Loucy (cell line): ENCODE results near the gene ACOT8.

Source experiments
- H2AFZ ChIP-seq: fragments of 200-600 bp; sonication (generic); 2 replicates; pipeline ENCODE4 v1.6.0; 2016; ENCODE audit warnings: antibody characterized with exemption, mild to moderate bottlenecking, low read length, moderate library complexity
- H3F3A ChIP-seq: fragments of 200-600 bp; 2 replicates; pipeline ENCODE4 v1.6.0; 2016; ENCODE audit warnings: antibody characterized with exemption, low read depth, mild to moderate bottlenecking
- H3K27me3 ChIP-seq: fragments of 200-600 bp; sonication (generic); 2 replicates; pipeline ENCODE4 v1.6.1; 2014; ENCODE audit warnings: low read length, mild to moderate bottlenecking; ENCODE audit not compliant: insufficient read depth, poor library complexity, severe bottlenecking
- H3K36me3 ChIP-seq: fragments of 200-600 bp; sonication (generic); 2 replicates; pipeline ENCODE4 v1.6.1; 2016; ENCODE audit warnings: low read length; ENCODE audit not compliant: insufficient read depth
- H3K4me1 ChIP-seq: fragments of 200-600 bp; sonication (generic); 2 replicates; pipeline ENCODE4 v1.5.1; 2014; ENCODE audit warnings: low read length, mild to moderate bottlenecking; ENCODE audit not compliant: insufficient read depth, poor library complexity, severe bottlenecking
- H3K4me2 ChIP-seq: fragments of 200-600 bp; sonication (generic); 2 replicates; pipeline ENCODE4 v1.6.0; 2014; ENCODE audit warnings: antibody characterized with exemption, low read length, low read depth, mild to moderate bottlenecking; ENCODE audit not compliant: poor library complexity, severe bottlenecking
- H3K4me3 ChIP-seq: fragments of 200-600 bp; sonication (generic); 2 replicates; pipeline ENCODE4 v1.5.1; 2014; ENCODE audit warnings: low read length, mild to moderate bottlenecking, mixed read lengths; ENCODE audit not compliant: poor library complexity, severe bottlenecking
- H3K79me2 ChIP-seq: fragments of 200-600 bp; sonication (generic); 2 replicates; pipeline ENCODE4 v1.6.1; 2014; ENCODE audit warnings: low read length; ENCODE audit not compliant: insufficient read depth
- H3K9ac ChIP-seq: fragments of 200-600 bp; sonication (generic); 2 replicates; pipeline ENCODE4 v1.6.0; 2014; ENCODE audit warnings: mild to moderate bottlenecking, low read depth, low read length, moderate library complexity; ENCODE audit not compliant: poor library complexity, severe bottlenecking
- H3K9me2 ChIP-seq: fragments of 200-600 bp; sonication (generic); replicated peaks from 2 replicates; pipeline ENCODE4 v1.6.1; 2016; ENCODE audit warnings: low read depth, low read length, mixed read lengths
- H3K9me3 ChIP-seq: fragments of 200-600 bp; sonication (generic); 2 replicates; pipeline ENCODE4 v1.6.1; 2014; ENCODE audit warnings: mild to moderate bottlenecking, antibody characterized with exemption, low read length, low read depth; ENCODE audit not compliant: insufficient read depth
- H4K20me1 ChIP-seq: fragments of 200-600 bp; sonication (generic); 2 replicates; pipeline ENCODE4 v1.6.0; 2014; ENCODE audit warnings: antibody characterized with exemption, low read length, mild to moderate bottlenecking; ENCODE audit not compliant: insufficient read depth, poor library complexity, severe bottlenecking
- EZH2phosphoT487 ChIP-seq: fragments of 200-600 bp; IDR thresholded peaks from 2 replicates; pipeline ENCODE4 v1.6.1; 2018; ENCODE audit warnings: antibody characterized with exemption, mild to moderate bottlenecking, moderate library complexity, borderline replicate concordance
- TF ChIP-seq, protein P1 (sequence below): fragments of 200-600 bp; sonication (generic); conservative IDR thresholded peaks from 2 replicates; pipeline ENCODE4 v1.5.1; 2014; ENCODE audit warnings: mild to moderate bottlenecking, antibody characterized with exemption, low read length

ACOT8 gene

DNA sequence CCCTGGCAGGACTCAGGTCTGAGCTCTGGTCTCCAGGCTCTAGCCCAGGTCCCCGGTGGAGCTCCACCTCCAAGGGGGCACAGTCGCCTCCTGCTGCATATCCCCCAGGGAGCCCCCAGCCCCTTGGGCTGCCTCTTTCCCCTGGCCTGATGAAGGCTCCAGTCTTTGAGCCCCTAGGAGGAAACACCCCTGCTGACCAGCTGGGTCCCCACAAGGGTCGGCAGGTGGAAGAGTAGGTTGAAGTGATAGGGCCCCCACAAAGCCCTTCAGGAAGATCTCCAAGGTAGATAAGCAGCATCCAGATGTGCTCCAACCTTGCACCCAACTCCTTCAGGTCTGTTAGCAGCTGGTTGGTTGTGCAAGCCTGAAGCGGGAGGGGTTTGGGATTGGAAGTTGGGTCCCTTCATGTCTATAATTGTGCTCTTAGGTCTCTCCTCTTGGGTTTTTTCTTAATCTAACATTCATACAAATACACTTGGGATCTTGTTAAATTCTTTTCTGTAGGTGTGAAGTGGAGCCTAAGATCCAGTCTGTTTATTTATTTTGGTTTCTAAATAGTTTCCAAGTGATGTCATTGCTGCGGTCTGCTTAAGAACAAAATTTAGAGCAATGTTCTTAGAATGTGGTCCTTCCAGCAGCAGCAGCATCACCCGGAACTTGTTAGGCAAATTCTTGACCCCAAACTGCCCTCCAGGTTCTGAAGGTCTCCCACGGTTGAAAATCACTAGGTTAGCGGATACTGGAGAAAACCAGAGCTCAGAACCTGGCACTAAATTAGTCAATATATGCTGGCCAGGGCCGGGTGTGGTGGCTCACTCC lies 39.6 kb downstream of the ACOT8 start:
- no peaks in the 10 kb centered on the region for H3K9me2 ChIP-seq
- no peaks in the 10 kb centered on the region for H3K9me3 ChIP-seq
- peaks cover 7% of the 10 kb centered on the region for H3K27me3 ChIP-seq
- peaks cover 22% of the 10 kb centered on the region; the same call in 1 of the 2 replicates for H3K36me3 ChIP-seq
- H3K4me1 ChIP-seq, result peaks cover 27% of the 10 kb centered on the region
- H3K79me2 ChIP-seq, result peaks cover 42% of the 10 kb centered on the region
- peaks cover 17% of the 10 kb centered on the region for H4K20me1 ChIP-seq
- peak overlapping the region; percentile 4 for H3K4me2 ChIP-seq
- H3K9ac ChIP-seq, result no peak overlapping the region
- no peak overlapping the region for H3K4me3 ChIP-seq
- TF ChIP-seq EZH2phosphoT487, result no peak
- TF ChIP-seq, protein P1, sequence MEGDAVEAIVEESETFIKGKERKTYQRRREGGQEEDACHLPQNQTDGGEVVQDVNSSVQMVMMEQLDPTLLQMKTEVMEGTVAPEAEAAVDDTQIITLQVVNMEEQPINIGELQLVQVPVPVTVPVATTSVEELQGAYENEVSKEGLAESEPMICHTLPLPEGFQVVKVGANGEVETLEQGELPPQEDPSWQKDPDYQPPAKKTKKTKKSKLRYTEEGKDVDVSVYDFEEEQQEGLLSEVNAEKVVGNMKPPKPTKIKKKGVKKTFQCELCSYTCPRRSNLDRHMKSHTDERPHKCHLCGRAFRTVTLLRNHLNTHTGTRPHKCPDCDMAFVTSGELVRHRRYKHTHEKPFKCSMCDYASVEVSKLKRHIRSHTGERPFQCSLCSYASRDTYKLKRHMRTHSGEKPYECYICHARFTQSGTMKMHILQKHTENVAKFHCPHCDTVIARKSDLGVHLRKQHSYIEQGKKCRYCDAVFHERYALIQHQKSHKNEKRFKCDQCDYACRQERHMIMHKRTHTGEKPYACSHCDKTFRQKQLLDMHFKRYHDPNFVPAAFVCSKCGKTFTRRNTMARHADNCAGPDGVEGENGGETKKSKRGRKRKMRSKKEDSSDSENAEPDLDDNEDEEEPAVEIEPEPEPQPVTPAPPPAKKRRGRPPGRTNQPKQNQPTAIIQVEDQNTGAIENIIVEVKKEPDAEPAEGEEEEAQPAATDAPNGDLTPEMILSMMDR, result no peak
- H2AFZ ChIP-seq, result no peak overlapping the region
- peaks cover 2% of the 10 kb centered on the region; the same call in 1 of the 2 replicates for H3F3A ChIP-seq

DNA sequence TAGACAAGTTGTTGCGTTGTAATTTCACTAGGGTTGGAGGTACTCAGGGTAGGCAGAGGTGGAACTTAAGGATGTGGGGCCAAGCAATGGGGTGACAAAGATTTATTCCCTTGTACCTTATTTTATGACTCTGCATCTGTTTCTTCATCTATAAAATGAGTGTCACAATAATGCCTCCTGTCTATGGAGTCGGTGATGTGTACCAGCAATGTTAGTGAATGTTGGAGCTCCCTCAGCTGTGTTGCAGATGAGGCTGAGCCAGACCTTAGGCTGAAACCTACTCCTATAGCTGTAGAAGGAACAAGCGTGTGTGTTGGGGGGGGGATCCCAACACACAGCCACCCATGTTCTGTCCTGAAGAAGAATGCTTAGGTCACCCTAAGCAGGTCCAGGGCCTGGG lies 40.2 kb downstream of the ACOT8 start:
- peaks cover 27% of the 10 kb centered on the region for H3K4me1 ChIP-seq
- H3K9me2 ChIP-seq, result no peaks in the 10 kb centered on the region

DNA sequence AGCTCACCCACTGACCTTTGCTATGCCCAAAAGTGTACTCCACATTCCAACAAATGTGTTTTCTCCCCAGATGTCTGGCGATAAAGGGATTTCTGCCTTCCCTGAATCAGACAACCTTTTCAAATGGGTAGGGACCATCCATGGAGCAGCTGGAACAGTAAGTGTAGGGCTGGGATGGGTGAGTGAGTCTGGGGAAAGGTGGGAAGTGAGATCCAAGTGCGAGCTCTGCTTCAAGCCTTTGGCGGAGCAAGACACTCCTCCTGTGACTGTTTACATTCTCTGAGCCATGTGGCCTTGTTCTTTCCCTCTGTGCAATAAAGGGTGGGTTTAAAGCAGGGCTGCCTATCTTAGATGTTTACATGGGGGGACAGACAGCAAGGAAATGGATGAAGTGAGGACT lies 42.9 kb downstream of the ACOT8 start:
- peaks cover 38% of the 10 kb centered on the region for H3K4me1 ChIP-seq
- peaks cover 36% of the 10 kb centered on the region; the same call in 1 of the 2 replicates for H3K36me3 ChIP-seq
- H3K9ac ChIP-seq, result peak overlapping the region; percentile 53
- H3F3A ChIP-seq, result peaks cover 2% of the 10 kb centered on the region; the same call in 1 of the 2 replicates
- no peaks in the 10 kb centered on the region for H3K9me2 ChIP-seq
- H3K27me3 ChIP-seq, result peaks cover 8% of the 10 kb centered on the region
- H3K4me2 ChIP-seq, result peak overlapping the region; percentile 86
- peak overlapping the region; percentile 100 for H3K4me3 ChIP-seq
- H3K79me2 ChIP-seq, result peaks cover 59% of the 10 kb centered on the region
- H4K20me1 ChIP-seq, result peaks cover 17% of the 10 kb centered on the region
- no peak overlapping the region for H2AFZ ChIP-seq
- no peaks in the 10 kb centered on the region for H3K9me3 ChIP-seq
- TF ChIP-seq, protein P1, result no peak
- TF ChIP-seq EZH2phosphoT487, result no peak

More for the DNA sequence above, 40.2 kb downstream of the ACOT8 start:
- H3K27me3 ChIP-seq, result peaks cover 8% of the 10 kb centered on the region
- no peak overlapping the region for H2AFZ ChIP-seq
- no peak overlapping the region for H3K9ac ChIP-seq
- H3K4me2 ChIP-seq, result peak overlapping the region; percentile 86
- H3K4me3 ChIP-seq, result no peak overlapping the region
- no peaks in the 10 kb centered on the region for H3K9me3 ChIP-seq
- H4K20me1 ChIP-seq, result peaks cover 17% of the 10 kb centered on the region
- TF ChIP-seq EZH2phosphoT487, result no peak
- TF ChIP-seq, protein P1, result no peak
- peaks cover 2% of the 10 kb centered on the region; the same call in 1 of the 2 replicates for H3F3A ChIP-seq
- peaks cover 22% of the 10 kb centered on the region; the same call in 1 of the 2 replicates for H3K36me3 ChIP-seq
- peaks cover 48% of the 10 kb centered on the region for H3K79me2 ChIP-seq
